ENCODE results near the gene RUNX2. TPM values are rescaled to one million over a fixed set of nuclear protein-coding genes. Genes with fewer than 3 reads are reported as not detected.

RUNX2 gene
- total RNA-seq, 4 donors from 2014 or later: 1.00 to 8.1 (median 3.6) TPM

DNA sequence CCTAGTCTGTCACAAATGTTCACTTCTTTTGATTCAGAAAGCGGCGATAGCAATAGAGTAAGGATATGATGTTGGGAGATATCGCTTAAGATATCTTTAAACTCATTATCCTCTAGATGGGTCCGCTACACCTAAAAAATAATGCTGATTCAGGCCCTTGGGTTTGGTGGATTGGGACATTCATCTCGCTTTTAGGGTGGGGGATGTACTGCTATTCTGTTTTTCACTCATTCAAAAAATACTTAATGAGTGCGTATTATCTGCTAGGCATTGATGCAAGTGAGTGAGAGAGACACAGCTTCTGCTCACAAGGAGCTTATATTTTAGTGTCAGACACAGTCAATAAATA is 167.9 kb downstream of the RUNX2 start:
- no peaks in the 10 kb centered on the region for H3K9me3 ChIP-seq
- DNase-seq: no peak
- H3K36me3 ChIP-seq: no peaks in the 10 kb centered on the region
- in situ Hi-C loops (cut with MboI; ENCODE audit: low pct_ligation_motif_present in 1 of 4, low pct_unique_long_range_greater_than_20kb in 1 of 4, low sequenced_read_pairs in 3 of 4): no loop called here
- TF ChIP-seq POLR2A (IDR thresholded peaks at IDR 0.05) (no peak), POLR2AphosphoS5 (IDR thresholded peaks at IDR 0.05) (no peak), EP300 (IDR thresholded peaks at IDR 0.05; ENCODE audit: low read depth) (no peak)
- TF ChIP-seq, protein P1, sequence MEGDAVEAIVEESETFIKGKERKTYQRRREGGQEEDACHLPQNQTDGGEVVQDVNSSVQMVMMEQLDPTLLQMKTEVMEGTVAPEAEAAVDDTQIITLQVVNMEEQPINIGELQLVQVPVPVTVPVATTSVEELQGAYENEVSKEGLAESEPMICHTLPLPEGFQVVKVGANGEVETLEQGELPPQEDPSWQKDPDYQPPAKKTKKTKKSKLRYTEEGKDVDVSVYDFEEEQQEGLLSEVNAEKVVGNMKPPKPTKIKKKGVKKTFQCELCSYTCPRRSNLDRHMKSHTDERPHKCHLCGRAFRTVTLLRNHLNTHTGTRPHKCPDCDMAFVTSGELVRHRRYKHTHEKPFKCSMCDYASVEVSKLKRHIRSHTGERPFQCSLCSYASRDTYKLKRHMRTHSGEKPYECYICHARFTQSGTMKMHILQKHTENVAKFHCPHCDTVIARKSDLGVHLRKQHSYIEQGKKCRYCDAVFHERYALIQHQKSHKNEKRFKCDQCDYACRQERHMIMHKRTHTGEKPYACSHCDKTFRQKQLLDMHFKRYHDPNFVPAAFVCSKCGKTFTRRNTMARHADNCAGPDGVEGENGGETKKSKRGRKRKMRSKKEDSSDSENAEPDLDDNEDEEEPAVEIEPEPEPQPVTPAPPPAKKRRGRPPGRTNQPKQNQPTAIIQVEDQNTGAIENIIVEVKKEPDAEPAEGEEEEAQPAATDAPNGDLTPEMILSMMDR (IDR thresholded peaks at IDR 0.05): no peak
- no peak overlapping the region for H3K4me3 ChIP-seq
- intact Hi-C loops (cut with DNase I; ENCODE audit: low total_unique reads): no loop called here
- WGBS, 2 donors (ENCODE audit: low coverage in 1 of 2): 87 to 92% methylated on average over 4 to 6 of the region's 6 CpGs
- no peaks in the 10 kb centered on the region for H3K27me3 ChIP-seq
- H3K4me1 ChIP-seq: peaks cover 0 to 4% (median 0%) of the 10 kb centered on the region in 4 donors
- H3K27ac ChIP-seq: no peak overlapping the region

DNA sequence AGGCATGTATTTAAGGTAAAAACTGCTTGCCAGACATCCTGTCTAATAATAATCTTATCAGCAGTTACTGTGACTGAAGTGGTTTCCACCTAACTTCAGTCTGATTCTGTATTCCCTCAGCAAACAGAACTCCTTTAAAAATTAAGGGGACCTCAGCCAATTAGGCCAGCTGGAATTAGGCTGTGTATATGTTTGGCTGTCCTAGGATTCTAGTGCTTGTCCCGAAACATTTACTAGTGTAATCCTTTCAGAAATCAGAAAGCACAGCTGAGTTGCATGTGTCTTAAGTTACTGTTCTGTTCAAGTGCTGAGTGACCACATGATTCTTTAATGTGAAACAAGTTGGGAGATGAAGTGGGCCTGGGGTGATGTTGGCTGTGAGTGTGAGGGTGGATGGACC is 170.5 kb downstream of the RUNX2 start:
- peak overlapping the region in 2 of 4 donors; percentile 6 to 33 for H3K27ac ChIP-seq
- in situ Hi-C loops (cut with MboI; ENCODE audit: low pct_ligation_motif_present in 1 of 4, low pct_unique_long_range_greater_than_20kb in 1 of 4, low sequenced_read_pairs in 3 of 4): no loop called here

DNA sequence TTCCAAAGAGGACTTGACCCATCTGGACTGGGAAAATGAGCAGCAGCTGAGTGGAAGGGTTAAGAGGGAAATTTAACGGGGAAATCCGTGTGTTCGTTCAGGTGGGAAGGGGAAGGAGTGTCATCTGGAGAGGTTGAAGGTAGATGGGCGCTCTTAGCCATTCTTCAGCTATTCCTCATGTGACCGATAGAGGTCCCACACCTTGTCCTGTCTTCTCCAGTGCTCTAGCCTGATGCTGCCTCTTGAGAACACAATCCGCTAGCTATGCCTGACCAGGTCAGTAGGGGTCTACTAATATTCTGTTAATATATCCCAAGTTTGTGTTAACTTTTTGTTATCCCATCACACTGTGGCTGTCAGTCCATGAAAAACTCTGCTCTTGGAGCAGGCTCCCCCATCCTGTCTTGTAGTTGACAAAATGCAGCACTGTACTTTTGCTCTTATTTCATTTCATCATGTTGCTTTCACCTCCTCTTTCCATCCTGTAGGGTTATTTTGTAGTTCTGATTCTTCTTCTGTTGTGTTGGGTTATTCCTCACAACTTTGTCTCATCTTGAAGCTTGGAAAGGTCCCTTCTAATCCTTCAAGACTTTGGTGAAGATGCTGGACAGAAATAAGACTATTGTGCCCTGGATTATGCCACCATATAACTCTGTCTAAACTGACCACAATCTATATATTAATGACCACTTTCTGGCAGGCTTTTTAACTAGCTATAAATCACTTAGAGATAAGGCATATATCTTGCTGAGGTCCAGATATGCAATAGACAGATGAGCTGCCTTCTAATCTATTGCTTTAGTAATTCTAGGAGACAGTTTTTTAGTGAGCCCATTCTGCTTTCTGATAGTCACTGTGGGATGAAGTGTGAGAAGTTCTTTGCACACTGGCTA is 173.0 kb downstream of the RUNX2 start:
- intact Hi-C loops (cut with DNase I; ENCODE audit: low total_unique reads) (no loop called here), in situ Hi-C loops (cut with MboI; ENCODE audit: low pct_ligation_motif_present in 1 of 4, low pct_unique_long_range_greater_than_20kb in 1 of 4, low sequenced_read_pairs in 3 of 4) (no loop called here)
- H3K4me3 ChIP-seq: no peak overlapping the region
- TF ChIP-seq EP300 (IDR thresholded peaks at IDR 0.05; ENCODE audit: low read depth) (no peak), POLR2AphosphoS5 (IDR thresholded peaks at IDR 0.05) (no peak), POLR2A (IDR thresholded peaks at IDR 0.05) (no peak)
- TF ChIP-seq, protein P1 (IDR thresholded peaks at IDR 0.05): no peak
- no peaks in the 10 kb centered on the region for H3K36me3 ChIP-seq
- peaks cover 0 to 11% (median 0%) of the 10 kb centered on the region in 4 donors for H3K4me1 ChIP-seq
- no peaks in the 10 kb centered on the region for H3K9me3 ChIP-seq
- no peak for DNase-seq
- H3K27ac ChIP-seq: no peak overlapping the region
- H3K27me3 ChIP-seq: no peaks in the 10 kb centered on the region
- WGBS, 2 donors (ENCODE audit: low coverage in 1 of 2): 90 to 98% methylated on average over 6 of the region's 6 CpGs

More for the DNA sequence above, 170.5 kb downstream of the RUNX2 start:
- DNase-seq: no peak
- Histone ChIP-seq H3K9me3 (no peaks in the 10 kb centered on the region), H3K27me3 (no peaks in the 10 kb centered on the region), H3K36me3 (no peaks in the 10 kb centered on the region), H3K4me3 (no peak overlapping the region), H3K4me1 (peaks cover 0 to 4% (median 0%) of the 10 kb centered on the region in 4 donors)
- intact Hi-C loops (cut with DNase I; ENCODE audit: low total_unique reads): no loop called here
- TF ChIP-seq POLR2A (IDR thresholded peaks at IDR 0.05): no peak
- no peak for TF ChIP-seq EP300 (IDR thresholded peaks at IDR 0.05; ENCODE audit: low read depth)
- TF ChIP-seq, protein P1 (IDR thresholded peaks at IDR 0.05): no peak
- no peak for TF ChIP-seq POLR2AphosphoS5 (IDR thresholded peaks at IDR 0.05)
- WGBS, 2 donors (ENCODE audit: low coverage in 1 of 2): 58 to 80% methylated on average over 1 of the region's 1 CpG

DNA sequence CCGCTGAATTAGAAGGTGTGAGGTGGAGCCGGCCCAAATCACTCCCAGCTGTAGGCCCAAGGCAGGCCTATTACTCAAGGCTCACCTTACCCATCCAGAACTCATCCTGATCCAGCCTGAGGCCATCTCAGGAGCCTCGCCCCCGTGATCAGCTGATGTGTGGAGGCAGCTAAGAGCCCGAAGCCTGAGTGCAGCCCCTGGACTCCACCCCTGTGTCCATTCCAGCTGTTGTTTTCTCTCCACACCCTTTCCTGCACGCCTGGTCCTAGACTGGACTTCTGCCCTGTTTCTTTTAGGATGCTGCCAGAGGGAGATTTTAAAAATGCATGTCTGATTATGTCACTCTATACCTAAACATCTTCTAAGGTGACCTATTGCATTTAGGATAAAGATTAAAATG is 174.3 kb downstream of the RUNX2 start:
- in situ Hi-C loops (cut with MboI; ENCODE audit: low pct_ligation_motif_present in 1 of 4, low pct_unique_long_range_greater_than_20kb in 1 of 4, low sequenced_read_pairs in 3 of 4): no loop called here
- no peaks in the 10 kb centered on the region for H3K9me3 ChIP-seq
- TF ChIP-seq, protein P1 (IDR thresholded peaks at IDR 0.05): no peak
- TF ChIP-seq EP300 (IDR thresholded peaks at IDR 0.05; ENCODE audit: low read depth) (no peak), POLR2A (IDR thresholded peaks at IDR 0.05) (no peak), POLR2AphosphoS5 (IDR thresholded peaks at IDR 0.05) (no peak)
- H3K4me1 ChIP-seq: peaks cover 0 to 11% (median 0%) of the 10 kb centered on the region in 4 donors
- no peak overlapping the region for H3K4me3 ChIP-seq
- no peaks in the 10 kb centered on the region for H3K27me3 ChIP-seq
- no peaks in the 10 kb centered on the region for H3K36me3 ChIP-seq
- WGBS, 2 donors (ENCODE audit: low coverage in 1 of 2): 71 to 84% methylated on average over 2 to 6 of the region's 6 CpGs
- intact Hi-C loops (cut with DNase I; ENCODE audit: low total_unique reads): no loop called here
- no peak for DNase-seq
- H3K27ac ChIP-seq: no peak overlapping the region
